ENCODE measurements around the gene SESTD1. TPM values are rescaled to one million over a fixed set of nuclear protein-coding genes. Genes with fewer than 3 reads are reported as not detected.

Gene SESTD1
- polyA plus RNA-seq, 2 of the 4 experiments (the other 2 are of a cell fraction): 12.6 to 26.0 TPM

DNA sequence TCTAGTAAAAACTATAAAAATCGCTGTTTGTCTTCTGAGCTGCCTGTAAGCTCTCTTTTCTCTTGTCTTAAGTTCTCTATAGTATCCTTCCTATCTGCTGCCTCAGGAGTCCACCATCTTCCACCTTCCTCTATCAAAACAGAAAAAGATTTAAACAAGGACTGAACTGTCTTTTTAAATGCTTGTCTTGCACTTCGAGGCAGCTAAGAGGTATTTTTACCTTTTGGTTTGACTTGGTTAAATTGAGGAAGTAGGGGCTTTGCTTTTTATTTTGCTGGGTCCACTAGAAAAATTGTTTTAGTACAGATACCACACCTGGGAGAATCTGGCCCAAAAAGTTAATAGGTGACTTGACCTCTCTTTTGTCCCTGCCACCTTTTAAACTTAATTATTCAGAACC lies 12.2 kb downstream of the SESTD1 start (continued):
- TF ChIP-seq, protein P1, sequence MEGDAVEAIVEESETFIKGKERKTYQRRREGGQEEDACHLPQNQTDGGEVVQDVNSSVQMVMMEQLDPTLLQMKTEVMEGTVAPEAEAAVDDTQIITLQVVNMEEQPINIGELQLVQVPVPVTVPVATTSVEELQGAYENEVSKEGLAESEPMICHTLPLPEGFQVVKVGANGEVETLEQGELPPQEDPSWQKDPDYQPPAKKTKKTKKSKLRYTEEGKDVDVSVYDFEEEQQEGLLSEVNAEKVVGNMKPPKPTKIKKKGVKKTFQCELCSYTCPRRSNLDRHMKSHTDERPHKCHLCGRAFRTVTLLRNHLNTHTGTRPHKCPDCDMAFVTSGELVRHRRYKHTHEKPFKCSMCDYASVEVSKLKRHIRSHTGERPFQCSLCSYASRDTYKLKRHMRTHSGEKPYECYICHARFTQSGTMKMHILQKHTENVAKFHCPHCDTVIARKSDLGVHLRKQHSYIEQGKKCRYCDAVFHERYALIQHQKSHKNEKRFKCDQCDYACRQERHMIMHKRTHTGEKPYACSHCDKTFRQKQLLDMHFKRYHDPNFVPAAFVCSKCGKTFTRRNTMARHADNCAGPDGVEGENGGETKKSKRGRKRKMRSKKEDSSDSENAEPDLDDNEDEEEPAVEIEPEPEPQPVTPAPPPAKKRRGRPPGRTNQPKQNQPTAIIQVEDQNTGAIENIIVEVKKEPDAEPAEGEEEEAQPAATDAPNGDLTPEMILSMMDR (IDR thresholded peaks at IDR 0.05): no peak
- no peak for TF ChIP-seq HOXB13 (CRISPR knock-in tag; IDR thresholded peaks at IDR 0.05; ENCODE audit: low read depth)
- TF ChIP-seq, protein P2, sequence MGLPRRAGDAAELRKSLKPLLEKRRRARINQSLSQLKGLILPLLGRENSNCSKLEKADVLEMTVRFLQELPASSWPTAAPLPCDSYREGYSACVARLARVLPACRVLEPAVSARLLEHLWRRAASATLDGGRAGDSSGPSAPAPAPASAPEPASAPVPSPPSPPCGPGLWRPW (IDR thresholded peaks at IDR 0.05): no peak

DNA sequence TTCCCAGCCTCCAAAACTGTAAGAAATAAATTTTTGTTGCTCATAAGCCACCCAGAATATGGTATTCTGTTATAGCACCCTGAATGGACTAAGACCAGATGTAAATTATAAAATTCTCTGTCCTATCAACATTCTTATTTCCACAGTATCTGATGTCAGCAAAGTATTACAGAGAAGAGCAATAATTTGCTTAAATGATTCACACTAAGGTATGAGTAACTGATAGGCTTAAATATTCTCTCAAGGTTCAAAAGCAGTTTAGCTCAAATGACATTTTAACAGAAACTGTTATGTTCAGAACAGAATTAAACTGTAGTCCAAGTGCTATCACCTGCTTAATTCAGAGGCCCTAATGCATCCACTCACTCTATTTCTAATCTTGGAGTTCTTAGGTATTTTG lies 12.8 kb downstream of the SESTD1 start:
- H3K9me3 ChIP-seq: no peaks in the 10 kb centered on the region
- no peak overlapping the region for H3K27ac ChIP-seq
- no peak for DNase-seq (ENCODE audit: low read depth in 1 of 2, low spot score in 1 of 2)
- no peak overlapping the region for H3K4me3 ChIP-seq
- no peak for ATAC-seq
- no peak for FAIRE-seq
- TF ChIP-seq SMC3 (IDR thresholded peaks at IDR 0.05) (no peak), JUNB (IDR thresholded peaks at IDR 0.05) (no peak), FOSL2 (IDR thresholded peaks at IDR 0.05) (no peak), FOSL2 (CRISPR knock-in tag; IDR thresholded peaks at IDR 0.05) (no peak), ZNF302 (CRISPR knock-in tag; IDR thresholded peaks at IDR 0.05) (no peak), BHLHE40 (IDR thresholded peaks at IDR 0.05; ENCODE audit: low read depth, low read length) (no peak), HOXA7 (CRISPR knock-in tag; IDR thresholded peaks at IDR 0.05) (no peak), FOXS1 (CRISPR knock-in tag; IDR thresholded peaks at IDR 0.05) (no peak), FOSB (CRISPR knock-in tag; IDR thresholded peaks at IDR 0.05) (no peak), NR3C1 (IDR thresholded peaks at IDR 0.05) (no peak), CBX8 (IDR thresholded peaks at IDR 0.05) (no peak), RAD21 (conservative IDR thresholded peaks at IDR 0.05 in 1 of 2, IDR thresholded peaks at IDR 0.05 in 1 of 2) (no peak), KDM1A (IDR thresholded peaks at IDR 0.05; ENCODE audit: low read depth) (no peak), SREBF2 (IDR thresholded peaks at IDR 0.05) (no peak), EHF (CRISPR knock-in tag; IDR thresholded peaks at IDR 0.05) (no peak)
- TF ChIP-seq, protein P3, sequence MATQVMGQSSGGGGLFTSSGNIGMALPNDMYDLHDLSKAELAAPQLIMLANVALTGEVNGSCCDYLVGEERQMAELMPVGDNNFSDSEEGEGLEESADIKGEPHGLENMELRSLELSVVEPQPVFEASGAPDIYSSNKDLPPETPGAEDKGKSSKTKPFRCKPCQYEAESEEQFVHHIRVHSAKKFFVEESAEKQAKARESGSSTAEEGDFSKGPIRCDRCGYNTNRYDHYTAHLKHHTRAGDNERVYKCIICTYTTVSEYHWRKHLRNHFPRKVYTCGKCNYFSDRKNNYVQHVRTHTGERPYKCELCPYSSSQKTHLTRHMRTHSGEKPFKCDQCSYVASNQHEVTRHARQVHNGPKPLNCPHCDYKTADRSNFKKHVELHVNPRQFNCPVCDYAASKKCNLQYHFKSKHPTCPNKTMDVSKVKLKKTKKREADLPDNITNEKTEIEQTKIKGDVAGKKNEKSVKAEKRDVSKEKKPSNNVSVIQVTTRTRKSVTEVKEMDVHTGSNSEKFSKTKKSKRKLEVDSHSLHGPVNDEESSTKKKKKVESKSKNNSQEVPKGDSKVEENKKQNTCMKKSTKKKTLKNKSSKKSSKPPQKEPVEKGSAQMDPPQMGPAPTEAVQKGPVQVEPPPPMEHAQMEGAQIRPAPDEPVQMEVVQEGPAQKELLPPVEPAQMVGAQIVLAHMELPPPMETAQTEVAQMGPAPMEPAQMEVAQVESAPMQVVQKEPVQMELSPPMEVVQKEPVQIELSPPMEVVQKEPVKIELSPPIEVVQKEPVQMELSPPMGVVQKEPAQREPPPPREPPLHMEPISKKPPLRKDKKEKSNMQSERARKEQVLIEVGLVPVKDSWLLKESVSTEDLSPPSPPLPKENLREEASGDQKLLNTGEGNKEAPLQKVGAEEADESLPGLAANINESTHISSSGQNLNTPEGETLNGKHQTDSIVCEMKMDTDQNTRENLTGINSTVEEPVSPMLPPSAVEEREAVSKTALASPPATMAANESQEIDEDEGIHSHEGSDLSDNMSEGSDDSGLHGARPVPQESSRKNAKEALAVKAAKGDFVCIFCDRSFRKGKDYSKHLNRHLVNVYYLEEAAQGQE (IDR thresholded peaks at IDR 0.05): no peak
- TF ChIP-seq, protein P4, sequence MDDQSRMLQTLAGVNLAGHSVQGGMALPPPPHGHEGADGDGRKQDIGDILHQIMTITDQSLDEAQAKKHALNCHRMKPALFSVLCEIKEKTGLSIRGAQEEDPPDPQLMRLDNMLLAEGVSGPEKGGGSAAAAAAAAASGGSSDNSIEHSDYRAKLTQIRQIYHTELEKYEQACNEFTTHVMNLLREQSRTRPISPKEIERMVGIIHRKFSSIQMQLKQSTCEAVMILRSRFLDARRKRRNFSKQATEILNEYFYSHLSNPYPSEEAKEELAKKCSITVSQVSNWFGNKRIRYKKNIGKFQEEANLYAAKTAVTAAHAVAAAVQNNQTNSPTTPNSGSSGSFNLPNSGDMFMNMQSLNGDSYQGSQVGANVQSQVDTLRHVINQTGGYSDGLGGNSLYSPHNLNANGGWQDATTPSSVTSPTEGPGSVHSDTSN (IDR thresholded peaks at IDR 0.05): no peak
- TF ChIP-seq, protein P5, sequence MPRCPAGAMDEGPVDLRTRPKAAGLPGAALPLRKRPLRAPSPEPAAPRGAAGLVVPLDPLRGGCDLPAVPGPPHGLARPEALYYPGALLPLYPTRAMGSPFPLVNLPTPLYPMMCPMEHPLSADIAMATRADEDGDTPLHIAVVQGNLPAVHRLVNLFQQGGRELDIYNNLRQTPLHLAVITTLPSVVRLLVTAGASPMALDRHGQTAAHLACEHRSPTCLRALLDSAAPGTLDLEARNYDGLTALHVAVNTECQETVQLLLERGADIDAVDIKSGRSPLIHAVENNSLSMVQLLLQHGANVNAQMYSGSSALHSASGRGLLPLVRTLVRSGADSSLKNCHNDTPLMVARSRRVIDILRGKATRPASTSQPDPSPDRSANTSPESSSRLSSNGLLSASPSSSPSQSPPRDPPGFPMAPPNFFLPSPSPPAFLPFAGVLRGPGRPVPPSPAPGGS (IDR thresholded peaks at IDR 0.05): no peak
- ChIA-PET CTCF (interaction anchor here (1.2 to 1.4 kb wide), 2 partner anchors 19 to 48 kb away, joined by 3 read pairs; no protein-coding TSS in a partner anchor), POLR2A (no interaction called here)
- peak overlapping the region; percentile 24; the same call in 2 of the 3 replicates for H3K4me2 ChIP-seq
- H3K4me1 ChIP-seq: peaks cover 17% of the 10 kb centered on the region
